H1 (cell line): ENCODE data around the gene ELOVL1. TPM values are rescaled to one million over a fixed set of nuclear protein-coding genes. Genes with fewer than 3 reads are reported as not detected.

Source experiments
- JUN ChIP-seq: IDR thresholded peaks from 2 replicates; pipeline ENCODE4 v1.6.1; 2011; ENCODE audit warnings: low read depth, mild to moderate bottlenecking, improper control_type of control experiment, low read length
- KDM5A ChIP-seq: fragments of 200-600 bp; IDR thresholded peaks from 2 replicates; pipeline ENCODE4 v1.7.1; 2012; ENCODE audit warnings: mild to moderate bottlenecking, low read length, inconsistent platforms, mixed read lengths
- MAFK ChIP-seq: IDR thresholded peaks from 2 replicates; pipeline ENCODE4 v1.6.1; 2012; ENCODE audit warnings: low read depth, mild to moderate bottlenecking, improper control_type of control experiment, low read length
- NANOG ChIP-seq: IDR thresholded peaks from 2 replicates; pipeline ENCODE4 v1.6.1; 2011; ENCODE audit warnings: low read length, low read depth, mild to moderate bottlenecking, inconsistent platforms; ENCODE audit not compliant: insufficient read depth, poor library complexity, severe bottlenecking
- POLR2A ChIP-seq, 2 experiments: IDR thresholded peaks; 1 replicate in 1 of 2; 2 replicates in 1 of 2; pipeline ENCODE4 v1.6.1; 2011; ENCODE audit warnings: low read depth in 2 of 2, low read length in 2 of 2, mild to moderate bottlenecking in 2 of 2; ENCODE audit errors: control extremely low read depth in 1 of 2
- polyA plus RNA-seq, 7 experiments: library from polyadenylated mRNA; depleted of rRNA in 3 of 7; stranded (reverse) in 5 of 7; unstranded in 2 of 7; fragments of >200 nt in 5 of 7; fragments of 200-250 nt in 2 of 7; gene quantifications; 1 replicate in 5 of 7; 2 replicates in 1 of 7; 4 replicates in 1 of 7; pipeline versions ENCODE4 v1.2.1 to v1.2.3, GENCODE V29; 2011 to 2013; ENCODE audit warnings: missing spikeins in 2 of 7, mixed read lengths in 2 of 7
- total RNA-seq: library from RNA; stranded (reverse); fragmentation: NEBNext Ultra II Directional; extraction: Animal tissue kit (Norgen Biotek cat#: 25700); gene quantifications from 2 replicates; pipeline ENCODE4 v1.2.1, GENCODE V29; 2021
- TF ChIP-seq, protein P1 (sequence below), 3 experiments: IDR thresholded peaks; 1 replicate in 2 of 3; 2 replicates in 1 of 3; pipeline versions ENCODE4 v1.5.1 to v1.6.1; 2011; ENCODE audit warnings: low read length in 3 of 3, mild to moderate bottlenecking in 3 of 3, inconsistent platforms in 2 of 3, low read depth in 1 of 3, moderate library complexity in 1 of 3; ENCODE audit not compliant: insufficient read depth in 1 of 3; ENCODE audit errors: control extremely low read depth in 1 of 3

Gene ELOVL1
- total and polyA plus RNA-seq, 2 of the 8 experiments (the other 6 are each of a cell fraction or from before 2014, with no cell fraction given) = 28.5 to 68.1 TPM

DNA sequence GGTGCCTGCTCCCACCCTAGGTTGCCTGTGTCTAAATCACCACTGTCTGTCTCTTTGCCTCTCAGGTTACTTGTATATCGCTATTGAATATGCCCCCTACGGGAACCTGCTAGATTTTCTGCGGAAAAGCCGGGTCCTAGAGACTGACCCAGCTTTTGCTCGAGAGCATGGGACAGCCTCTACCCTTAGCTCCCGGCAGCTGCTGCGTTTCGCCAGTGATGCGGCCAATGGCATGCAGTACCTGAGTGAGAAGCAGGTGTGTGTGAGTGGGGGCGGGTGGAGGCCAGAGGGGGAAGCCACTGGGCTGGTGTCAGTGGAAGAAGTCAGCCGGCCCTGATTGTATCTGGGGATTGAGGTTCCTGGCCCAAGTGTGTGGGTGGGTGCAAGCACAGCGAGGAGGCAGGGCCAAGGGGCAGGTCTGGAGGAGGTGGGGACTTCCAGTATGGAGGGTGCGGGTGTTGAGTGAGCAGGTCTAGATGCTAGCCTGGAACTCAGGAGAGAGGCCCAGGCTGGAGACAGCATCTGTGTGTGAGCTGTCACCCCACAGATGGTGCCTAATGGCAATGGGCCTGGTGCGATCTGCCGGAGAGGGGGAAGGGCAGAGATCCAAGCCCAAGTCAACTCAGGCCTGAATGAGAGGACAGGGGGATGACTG is 49.9 kb downstream of the ELOVL1 start (continued):
- TF ChIP-seq, protein P1, sequence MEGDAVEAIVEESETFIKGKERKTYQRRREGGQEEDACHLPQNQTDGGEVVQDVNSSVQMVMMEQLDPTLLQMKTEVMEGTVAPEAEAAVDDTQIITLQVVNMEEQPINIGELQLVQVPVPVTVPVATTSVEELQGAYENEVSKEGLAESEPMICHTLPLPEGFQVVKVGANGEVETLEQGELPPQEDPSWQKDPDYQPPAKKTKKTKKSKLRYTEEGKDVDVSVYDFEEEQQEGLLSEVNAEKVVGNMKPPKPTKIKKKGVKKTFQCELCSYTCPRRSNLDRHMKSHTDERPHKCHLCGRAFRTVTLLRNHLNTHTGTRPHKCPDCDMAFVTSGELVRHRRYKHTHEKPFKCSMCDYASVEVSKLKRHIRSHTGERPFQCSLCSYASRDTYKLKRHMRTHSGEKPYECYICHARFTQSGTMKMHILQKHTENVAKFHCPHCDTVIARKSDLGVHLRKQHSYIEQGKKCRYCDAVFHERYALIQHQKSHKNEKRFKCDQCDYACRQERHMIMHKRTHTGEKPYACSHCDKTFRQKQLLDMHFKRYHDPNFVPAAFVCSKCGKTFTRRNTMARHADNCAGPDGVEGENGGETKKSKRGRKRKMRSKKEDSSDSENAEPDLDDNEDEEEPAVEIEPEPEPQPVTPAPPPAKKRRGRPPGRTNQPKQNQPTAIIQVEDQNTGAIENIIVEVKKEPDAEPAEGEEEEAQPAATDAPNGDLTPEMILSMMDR (IDR thresholded peaks at IDR 0.05; ENCODE audit: control extremely low read depth in 1 of 3, insufficient read depth in 1 of 3, low read depth in 1 of 3, low read length in 3 of 3) = no peak
- TF ChIP-seq NANOG = no peak
- TF ChIP-seq POLR2A (IDR thresholded peaks at IDR 0.05; ENCODE audit: control extremely low read depth in 1 of 2, low read depth in 2 of 2, low read length in 2 of 2) = no peak
- no peak for TF ChIP-seq JUN
- no peak for TF ChIP-seq MAFK
- no peak for TF ChIP-seq KDM5A
